Keratinocyte (primary cell): ENCODE results near the gene ZEB1. TPM values are rescaled to one million over a fixed set of nuclear protein-coding genes. Genes with fewer than 3 reads are reported as not detected.
"Not testable (repeated sequence)": the region's sequence is repeated elsewhere in the genome, so short reads cannot be mapped to it uniquely, and the experiment has no call there.

ENCODE experiments used
- DNase-seq: peaks from one replicate; pipeline ENCODE4 v3.0.0-alpha.2; 2011; ENCODE audit warnings: low read depth, missing footprints, low spot score
- FAIRE-seq: peaks from 2 replicates; lab custom pipeline; 2011; peaks lifted over from hg19 to GRCh38; lab: Jason Lieb, UNC
- H2AFZ ChIP-seq: 2 replicates; pipeline ENCODE4 v1.6.0; 2012; ENCODE audit warnings: low read length, control low read depth, inconsistent platforms; ENCODE audit not compliant: control insufficient read depth
- H3K27ac ChIP-seq: 2 replicates; pipeline ENCODE4 v1.5.1; 2011; ENCODE audit warnings: low read length; ENCODE audit not compliant: control insufficient read depth, insufficient read depth
- H3K27me3 ChIP-seq: 3 replicates; pipeline ENCODE4 v1.6.0; 2011; ENCODE audit warnings: low read length; ENCODE audit not compliant: control insufficient read depth, insufficient read depth; ENCODE audit errors: extremely low read depth
- H3K36me3 ChIP-seq, 2 experiments: 2 replicates in 1 of 2; 3 replicates in 1 of 2; pipeline ENCODE4 v1.5.1; 2011; ENCODE audit warnings: low read length in 2 of 2, mild to moderate bottlenecking in 1 of 2; ENCODE audit not compliant: control insufficient read depth in 2 of 2, insufficient read depth in 2 of 2; ENCODE audit errors: extremely low read depth in 1 of 2
- H3K4me1 ChIP-seq: 3 replicates; pipeline ENCODE4 v1.5.1; 2011; ENCODE audit warnings: low read length; ENCODE audit not compliant: control insufficient read depth, insufficient read depth; ENCODE audit errors: extremely low read depth
- H3K4me2 ChIP-seq: 3 replicates; pipeline ENCODE4 v1.6.0; 2011; ENCODE audit warnings: low read depth, low read length; ENCODE audit not compliant: control insufficient read depth, insufficient read depth; ENCODE audit errors: extremely low read depth
- H3K4me3 ChIP-seq, 3 experiments: fragments of 200-600 bp in 1 of 3; sonication (generic) in 1 of 3; 2 replicates in 2 of 3; 3 replicates in 1 of 3; pipeline ENCODE4 v1.5.1; 2011 to 2016; ENCODE audit warnings: low read length in 3 of 3, mild to moderate bottlenecking in 3 of 3, control low read depth in 2 of 3, inconsistent platforms in 1 of 3, low read depth in 1 of 3, mixed read lengths in 1 of 3, mixed run types in 1 of 3, moderate library complexity in 1 of 3; ENCODE audit not compliant: control insufficient read depth in 2 of 3, insufficient read depth in 2 of 3; ENCODE audit errors: extremely low read depth in 1 of 3
- H3K79me2 ChIP-seq: 2 replicates; pipeline ENCODE4 v1.6.0; 2012; ENCODE audit warnings: low read length; ENCODE audit not compliant: control insufficient read depth, insufficient read depth
- H3K9ac ChIP-seq: 3 replicates; pipeline ENCODE4 v1.6.0; 2011; ENCODE audit warnings: low read length; ENCODE audit not compliant: control insufficient read depth, insufficient read depth; ENCODE audit errors: extremely low read depth
- H3K9me1 ChIP-seq: 3 replicates; pipeline ENCODE4 v1.6.0; 2011; ENCODE audit warnings: low read length; ENCODE audit not compliant: control insufficient read depth, insufficient read depth; ENCODE audit errors: extremely low read depth
- H3K9me3 ChIP-seq: 2 replicates; pipeline ENCODE4 v1.5.1; 2012; ENCODE audit warnings: low read depth, low read length; ENCODE audit not compliant: control insufficient read depth
- H4K20me1 ChIP-seq: 3 replicates; pipeline ENCODE4 v1.6.0; 2011; ENCODE audit warnings: low read length; ENCODE audit not compliant: control insufficient read depth, insufficient read depth; ENCODE audit errors: extremely low read depth
- EZH2 ChIP-seq: IDR thresholded peaks from one replicate; pipeline ENCODE4 v1.6.1; 2012; ENCODE audit warnings: inconsistent platforms, mild to moderate bottlenecking, low read length, moderate library complexity
- dilution Hi-C: fragments of 300-500 bp; cut with MboI; formaldehyde crosslinking; loops from one replicate; pipeline ENCODE4 v1.7.0; 2020; ENCODE audit warnings: low sequenced_read_pairs; ENCODE audit not compliant: extremely low pct_ligation_motif_present
- polyA plus RNA-seq, 5 experiments: library from polyadenylated mRNA; depleted of rRNA in 3 of 5; stranded (reverse) in 3 of 5; stranded (forward) in 1 of 5; unstranded in 1 of 5; fragments of >200 nt; gene quantifications; 1 replicate in 1 of 5; 2 replicates in 3 of 5; 3 replicates in 1 of 5; pipeline versions ENCODE4 v1.2.1 to v1.2.3, GENCODE V29; 2011 to 2012; ENCODE audit warnings: missing spikeins in 2 of 5, low read depth in 1 of 5, low replicate concordance in 1 of 5
- TF ChIP-seq, protein P1 (sequence below), 3 experiments: IDR thresholded peaks in 1 of 3; conservative IDR thresholded peaks in 1 of 3; optimal IDR thresholded peaks in 1 of 3; 2 replicates in 2 of 3; 3 replicates in 1 of 3; pipeline versions ENCODE3 to v1.5.1; 2011; ENCODE audit warnings: low read length in 3 of 3, mild to moderate bottlenecking in 3 of 3, moderate library complexity in 2 of 3, control low read depth in 1 of 3, inconsistent platforms in 1 of 3; ENCODE audit not compliant: insufficient read depth in 2 of 3; ENCODE audit errors: extremely low read depth in 1 of 3

The ZEB1 gene
- polyA plus RNA-seq, 1 donor (not counting 4 experiments of a cell fraction or from before 2014, with no cell fraction given) = 0.96 TPM

DNA sequence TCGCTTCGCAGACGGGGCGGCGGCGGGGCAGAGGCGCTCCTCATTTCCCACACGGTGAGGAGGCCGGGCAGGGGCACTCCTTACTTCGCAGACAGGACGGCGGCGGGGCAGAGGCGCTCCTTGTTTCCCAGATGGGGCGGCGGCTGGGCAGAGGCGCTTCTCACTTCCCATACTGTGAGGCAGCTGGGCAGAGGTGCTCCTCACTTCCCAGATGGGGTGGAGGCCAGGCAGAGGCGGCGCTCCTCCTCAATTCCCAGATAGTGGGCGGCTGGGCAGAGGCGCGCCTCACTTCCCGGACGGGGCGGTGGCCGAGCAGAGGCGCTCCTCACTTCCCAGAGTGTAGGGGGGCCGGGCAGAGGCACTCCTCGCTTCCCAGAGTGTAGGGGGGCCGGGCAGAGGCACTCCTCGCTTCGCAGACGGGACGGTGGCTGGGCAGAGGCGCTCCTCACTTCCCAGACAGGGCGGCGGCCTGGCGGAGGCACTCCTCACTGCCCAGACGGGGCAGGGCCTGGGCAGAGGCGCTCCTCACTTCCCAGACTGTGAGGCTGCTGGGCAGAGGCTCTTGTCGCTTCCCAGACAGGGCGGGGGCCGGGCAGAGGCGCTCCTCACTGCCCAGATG lies 43.1 kb downstream of the ZEB1 start:
- Histone ChIP-seq H3K27ac (no peak overlapping the region), H3K27me3 (no peaks in the 10 kb centered on the region), H3K9ac (no peak overlapping the region), H4K20me1 (no peaks in the 10 kb centered on the region), H3K4me2 (no peak overlapping the region), H3K9me3 (no peaks in the 10 kb centered on the region), H3K79me2 (no peaks in the 10 kb centered on the region), H2AFZ (no peak overlapping the region), H3K36me3 (no peaks in the 10 kb centered on the region), H3K9me1 (no peaks in the 10 kb centered on the region), H3K4me3 (no peak overlapping the region), H3K4me1 (no peaks in the 10 kb centered on the region)
- no peak for FAIRE-seq
- dilution Hi-C loops = no loop called here
- DNase-seq = no peak
- TF ChIP-seq, protein P1, sequence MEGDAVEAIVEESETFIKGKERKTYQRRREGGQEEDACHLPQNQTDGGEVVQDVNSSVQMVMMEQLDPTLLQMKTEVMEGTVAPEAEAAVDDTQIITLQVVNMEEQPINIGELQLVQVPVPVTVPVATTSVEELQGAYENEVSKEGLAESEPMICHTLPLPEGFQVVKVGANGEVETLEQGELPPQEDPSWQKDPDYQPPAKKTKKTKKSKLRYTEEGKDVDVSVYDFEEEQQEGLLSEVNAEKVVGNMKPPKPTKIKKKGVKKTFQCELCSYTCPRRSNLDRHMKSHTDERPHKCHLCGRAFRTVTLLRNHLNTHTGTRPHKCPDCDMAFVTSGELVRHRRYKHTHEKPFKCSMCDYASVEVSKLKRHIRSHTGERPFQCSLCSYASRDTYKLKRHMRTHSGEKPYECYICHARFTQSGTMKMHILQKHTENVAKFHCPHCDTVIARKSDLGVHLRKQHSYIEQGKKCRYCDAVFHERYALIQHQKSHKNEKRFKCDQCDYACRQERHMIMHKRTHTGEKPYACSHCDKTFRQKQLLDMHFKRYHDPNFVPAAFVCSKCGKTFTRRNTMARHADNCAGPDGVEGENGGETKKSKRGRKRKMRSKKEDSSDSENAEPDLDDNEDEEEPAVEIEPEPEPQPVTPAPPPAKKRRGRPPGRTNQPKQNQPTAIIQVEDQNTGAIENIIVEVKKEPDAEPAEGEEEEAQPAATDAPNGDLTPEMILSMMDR (optimal IDR thresholded peaks at IDR 0.05 in 1 of 3, IDR thresholded peaks at IDR 0.05 in 1 of 3, conservative IDR thresholded peaks at IDR 0.05 in 1 of 3; ENCODE audit: extremely low read depth in 1 of 3, insufficient read depth in 2 of 3, low read length in 3 of 3) = no peak
- TF ChIP-seq EZH2 = no peak

DNA sequence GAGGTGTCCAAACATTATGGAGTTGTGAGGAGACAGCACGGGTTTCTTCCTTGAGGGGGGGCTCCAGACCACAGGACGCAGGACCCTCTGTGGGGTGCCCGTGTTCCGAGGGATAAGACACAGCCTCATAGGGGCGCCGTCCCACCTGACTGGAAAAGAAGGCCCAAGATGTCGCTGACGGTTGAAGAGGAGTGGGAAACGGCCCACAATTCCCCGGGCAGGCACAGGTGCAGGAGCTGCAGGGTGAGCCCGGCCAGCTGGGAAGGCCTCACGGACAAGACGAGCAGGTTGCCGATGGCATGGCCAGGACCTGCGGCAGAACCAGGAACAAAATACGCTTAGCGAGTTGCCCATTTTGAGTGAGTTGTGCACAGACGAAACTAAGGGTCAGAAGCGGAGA lies 44.7 kb downstream of the ZEB1 start:
- H3K9me1 ChIP-seq, FAIRE-seq, H3K79me2 ChIP-seq, H3K27me3 ChIP-seq, H3K27ac ChIP-seq, H3K4me3 ChIP-seq, H3K9ac ChIP-seq, H3K4me1 ChIP-seq, H2AFZ ChIP-seq, H3K36me3 ChIP-seq, H4K20me1 ChIP-seq, dilution Hi-C loops, DNase-seq, H3K4me2 ChIP-seq, H3K9me3 ChIP-seq: not testable (repeated sequence)

DNA sequence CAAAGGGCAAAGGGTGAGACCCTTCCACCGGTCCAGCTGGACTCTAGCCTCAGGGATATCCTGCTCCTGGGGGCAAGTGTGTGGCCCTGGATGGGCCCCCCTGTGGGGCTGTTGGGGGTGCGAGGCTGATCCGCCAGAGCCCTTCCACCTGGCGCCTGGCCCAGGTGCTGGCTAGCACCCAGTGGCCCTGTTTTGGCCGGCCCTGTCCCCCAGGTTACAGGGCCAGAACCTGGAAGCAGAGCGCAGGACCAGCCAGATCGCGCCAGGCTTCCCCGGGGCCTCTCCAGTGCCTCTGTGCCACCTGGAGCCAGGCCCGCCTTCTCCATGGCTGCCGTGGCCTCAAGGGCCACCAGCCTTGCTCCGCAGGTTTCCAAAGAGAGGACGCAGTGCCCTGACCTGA lies 45.2 kb downstream of the ZEB1 start:
- H3K27ac ChIP-seq, FAIRE-seq, H3K9ac ChIP-seq, H3K4me2 ChIP-seq, H2AFZ ChIP-seq, H3K4me1 ChIP-seq, H3K9me1 ChIP-seq, H3K36me3 ChIP-seq, DNase-seq, H3K79me2 ChIP-seq, H3K4me3 ChIP-seq, H3K9me3 ChIP-seq, H3K27me3 ChIP-seq, dilution Hi-C loops, H4K20me1 ChIP-seq: not testable (repeated sequence)
